Fibroblast of lung (primary cell): ENCODE data around the gene IL13. TPM values are rescaled to one million over a fixed set of nuclear protein-coding genes. Genes with fewer than 3 reads are reported as not detected.

ENCODE experiments used
- DNase-seq, 2 donors: peaks; one replicate each; pipeline versions ENCODE4 v3.0.0 to v3.0.0-alpha.2; 2010; ENCODE audit warnings: low read depth in 2 of 2
- H2AFZ ChIP-seq: 2 replicates; pipeline ENCODE4 v1.5.1; 2012; ENCODE audit warnings: low read length, control low read depth, inconsistent platforms
- H3K27ac ChIP-seq: 2 replicates; pipeline ENCODE4 v1.5.1; 2011; ENCODE audit warnings: low read length, control low read depth; ENCODE audit not compliant: insufficient read depth
- H3K27me3 ChIP-seq: 2 replicates; pipeline ENCODE4 v1.5.1; 2011; ENCODE audit warnings: mild to moderate bottlenecking, low read length; ENCODE audit not compliant: control insufficient read depth, insufficient read depth
- H3K36me3 ChIP-seq: 2 replicates; pipeline ENCODE4 v1.5.1; 2011; ENCODE audit warnings: low read length; ENCODE audit not compliant: control insufficient read depth, insufficient read depth
- H3K4me1 ChIP-seq: 2 replicates; pipeline ENCODE4 v1.5.1; 2011; ENCODE audit warnings: low read length; ENCODE audit not compliant: control insufficient read depth, insufficient read depth; ENCODE audit errors: extremely low read depth
- H3K4me2 ChIP-seq: 2 replicates; pipeline ENCODE4 v1.5.1; 2011; ENCODE audit warnings: low read length, control low read depth; ENCODE audit not compliant: insufficient read depth; ENCODE audit errors: extremely low read depth
- H3K4me3 ChIP-seq, 4 experiments: fragments of 200-600 bp in 1 of 4; sonication (generic) in 1 of 4; replicated peaks in 1 of 4; 2 replicates each; pipeline ENCODE4 v1.5.1; 2011 to 2016; ENCODE audit warnings: low read length in 4 of 4, low read depth in 3 of 4, mild to moderate bottlenecking in 3 of 4, control low read depth in 2 of 4, inconsistent platforms in 1 of 4, mixed read lengths in 1 of 4; ENCODE audit not compliant: insufficient read depth in 1 of 4; ENCODE audit errors: control extremely low read depth in 1 of 4
- H3K79me2 ChIP-seq: 2 replicates; pipeline ENCODE4 v1.5.1; 2012; ENCODE audit warnings: mild to moderate bottlenecking, low read length, inconsistent platforms; ENCODE audit not compliant: control insufficient read depth, insufficient read depth
- H3K9ac ChIP-seq: 2 replicates; pipeline ENCODE4 v1.5.1; 2011; ENCODE audit warnings: mild to moderate bottlenecking, low read length, control low read depth; ENCODE audit not compliant: insufficient read depth
- H3K9me3 ChIP-seq: 2 replicates; pipeline ENCODE4 v1.5.1; 2012; ENCODE audit warnings: low read depth, low read length; ENCODE audit not compliant: control insufficient read depth, insufficient read depth
- H4K20me1 ChIP-seq: 2 replicates; pipeline ENCODE4 v1.5.1; 2011; ENCODE audit warnings: low read length; ENCODE audit not compliant: control insufficient read depth, insufficient read depth; ENCODE audit errors: extremely low read depth
- EZH2 ChIP-seq: IDR thresholded peaks from 2 replicates; pipeline ENCODE4 v1.5.1; 2012; ENCODE audit warnings: low read length, control low read depth, mild to moderate bottlenecking; ENCODE audit errors: missing control alignments
- polyA plus RNA-seq, 2 donors: library from polyadenylated mRNA; depleted of rRNA in 1 of 2; stranded (reverse) in 1 of 2; unstranded in 1 of 2; fragments of >200 nt; gene quantifications; 2 replicates each; pipeline ENCODE4 v1.2.1, GENCODE V29; 2011 to 2012; ENCODE audit warnings: missing spikeins in 1 of 2
- total RNA-seq: library from RNA; depleted of rRNA; stranded (reverse); fragments of >200 nt; gene quantifications from 2 replicates; pipeline ENCODE4 v1.2.1, GENCODE V29; 2014
- TF ChIP-seq, protein P1 (sequence below), 2 donors: IDR thresholded peaks in 1 of 2; conservative IDR thresholded peaks in 1 of 2; 1 replicate in 1 of 2; 2 replicates in 1 of 2; pipeline ENCODE4 v1.5.1; 2011 to 2012; ENCODE audit warnings: low read length in 2 of 2, control low read depth in 1 of 2, inconsistent platforms in 1 of 2, low read depth in 1 of 2, mild to moderate bottlenecking in 1 of 2

IL13 gene
- total and polyA plus RNA-seq, 2 donors (not counting 1 experiment from before 2014, with no cell fraction given): not detected

DNA sequence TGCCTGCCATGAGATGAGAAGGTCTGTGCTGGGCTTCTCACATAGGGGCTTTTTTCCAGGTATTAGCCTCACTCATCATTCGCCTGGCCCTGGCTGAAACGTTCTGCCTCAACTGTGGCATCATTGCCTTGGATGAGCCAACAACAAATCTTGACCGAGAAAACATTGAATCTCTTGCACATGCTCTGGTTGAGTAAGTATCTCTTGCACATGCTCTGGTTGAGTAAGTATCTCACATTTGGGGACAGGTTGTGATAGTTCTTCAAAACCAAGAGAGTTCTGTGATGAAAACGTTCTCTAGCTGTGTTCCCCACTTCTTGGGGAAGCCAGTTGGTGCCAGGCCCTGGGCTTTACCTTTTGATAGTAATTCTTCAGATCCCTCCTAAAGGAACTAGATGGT is 17.4 kb upstream of the IL13 start:
- TF ChIP-seq, protein P1, sequence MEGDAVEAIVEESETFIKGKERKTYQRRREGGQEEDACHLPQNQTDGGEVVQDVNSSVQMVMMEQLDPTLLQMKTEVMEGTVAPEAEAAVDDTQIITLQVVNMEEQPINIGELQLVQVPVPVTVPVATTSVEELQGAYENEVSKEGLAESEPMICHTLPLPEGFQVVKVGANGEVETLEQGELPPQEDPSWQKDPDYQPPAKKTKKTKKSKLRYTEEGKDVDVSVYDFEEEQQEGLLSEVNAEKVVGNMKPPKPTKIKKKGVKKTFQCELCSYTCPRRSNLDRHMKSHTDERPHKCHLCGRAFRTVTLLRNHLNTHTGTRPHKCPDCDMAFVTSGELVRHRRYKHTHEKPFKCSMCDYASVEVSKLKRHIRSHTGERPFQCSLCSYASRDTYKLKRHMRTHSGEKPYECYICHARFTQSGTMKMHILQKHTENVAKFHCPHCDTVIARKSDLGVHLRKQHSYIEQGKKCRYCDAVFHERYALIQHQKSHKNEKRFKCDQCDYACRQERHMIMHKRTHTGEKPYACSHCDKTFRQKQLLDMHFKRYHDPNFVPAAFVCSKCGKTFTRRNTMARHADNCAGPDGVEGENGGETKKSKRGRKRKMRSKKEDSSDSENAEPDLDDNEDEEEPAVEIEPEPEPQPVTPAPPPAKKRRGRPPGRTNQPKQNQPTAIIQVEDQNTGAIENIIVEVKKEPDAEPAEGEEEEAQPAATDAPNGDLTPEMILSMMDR (conservative IDR thresholded peaks at IDR 0.05 in 1 of 2, IDR thresholded peaks at IDR 0.05 in 1 of 2; ENCODE audit: low read depth in 1 of 2, low read length in 2 of 2): no peak
- TF ChIP-seq EZH2: no peak
- Histone ChIP-seq H3K4me2 (no peak overlapping the region), H4K20me1 (no peaks in the 10 kb centered on the region), H2AFZ (no peak overlapping the region), H3K27ac (no peak overlapping the region), H3K79me2 (no peaks in the 10 kb centered on the region), H3K4me1 (no peaks in the 10 kb centered on the region), H3K4me3 (no peak overlapping the region), H3K9ac (no peak overlapping the region), H3K9me3 (no peaks in the 10 kb centered on the region), H3K36me3 (peaks cover 5% of the 10 kb centered on the region), H3K27me3 (no peaks in the 10 kb centered on the region)
- no peak for DNase-seq

GRCh38 chr5:132641241-132641723 is 16.7 kb upstream of the IL13 start:
- H2AFZ ChIP-seq: no peak overlapping the region
- H3K4me2 ChIP-seq: no peak overlapping the region
- H3K9me3 ChIP-seq: no peaks in the 10 kb centered on the region
- no peaks in the 10 kb centered on the region for H3K79me2 ChIP-seq
- no peak overlapping the region for H3K4me3 ChIP-seq
- H4K20me1 ChIP-seq: no peaks in the 10 kb centered on the region
- no peak for DNase-seq
- no peak overlapping the region for H3K27ac ChIP-seq
- H3K4me1 ChIP-seq: no peaks in the 10 kb centered on the region
- no peak overlapping the region for H3K9ac ChIP-seq
- TF ChIP-seq, protein P1 (conservative IDR thresholded peaks at IDR 0.05 in 1 of 2, IDR thresholded peaks at IDR 0.05 in 1 of 2; ENCODE audit: low read depth in 1 of 2, low read length in 2 of 2): no peak
- no peak for TF ChIP-seq EZH2
- peaks cover 5% of the 10 kb centered on the region for H3K36me3 ChIP-seq
- no peaks in the 10 kb centered on the region for H3K27me3 ChIP-seq

DNA sequence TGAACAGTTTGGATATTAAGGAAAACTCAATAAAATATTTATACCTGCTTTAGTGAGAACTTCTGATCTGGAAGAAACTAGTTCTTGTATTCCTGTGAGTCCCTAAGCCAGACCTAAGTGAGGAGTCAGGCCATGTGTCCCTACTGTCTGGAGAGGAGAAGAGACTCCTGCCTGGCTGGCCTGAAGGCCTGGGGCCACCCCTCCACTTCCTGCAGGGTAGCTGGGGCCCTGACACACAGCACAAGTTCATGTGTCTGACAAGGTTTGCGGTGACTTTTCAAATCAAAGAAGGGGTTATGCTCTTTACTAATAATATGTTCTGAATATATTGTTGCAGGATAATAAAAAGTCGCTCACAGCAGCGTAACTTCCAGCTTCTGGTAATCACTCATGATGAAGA is 16.1 kb upstream of the IL13 start:
- Histone ChIP-seq H3K27ac (no peak overlapping the region), H3K36me3 (peaks cover 5% of the 10 kb centered on the region), H3K4me3 (no peak overlapping the region), H3K4me2 (no peak overlapping the region), H3K9ac (no peak overlapping the region), H4K20me1 (no peaks in the 10 kb centered on the region), H2AFZ (no peak overlapping the region), H3K27me3 (no peaks in the 10 kb centered on the region), H3K4me1 (no peaks in the 10 kb centered on the region), H3K9me3 (no peaks in the 10 kb centered on the region), H3K79me2 (no peaks in the 10 kb centered on the region)
- DNase-seq: no peak
- TF ChIP-seq EZH2: no peak
- TF ChIP-seq, protein P1 (conservative IDR thresholded peaks at IDR 0.05 in 1 of 2, IDR thresholded peaks at IDR 0.05 in 1 of 2; ENCODE audit: low read depth in 1 of 2, low read length in 2 of 2): no peak
